ENCODE measurements around the gene HNF4A.

- TF ChIP-seq CTCF (IDR thresholded peaks at IDR 0.05) = no peak
- no peak for TF ChIP-seq POLR2A (IDR thresholded peaks at IDR 0.05)
These were observed 45.5 kb upstream of the HNF4A start for GRCh38 chr20:44309763-44310663.

Measured in sigmoid colon (tissue), 3 donors.